Endodermal cell (in vitro differentiated cells): ENCODE data around the gene TAPBPL. TPM values are rescaled to one million over a fixed set of nuclear protein-coding genes. Genes with fewer than 3 reads are reported as not detected.

Source experiments
- DNase-seq: peaks from one replicate; pipeline ENCODE4 v3.0.0-alpha.2; 2017
- H3K27ac ChIP-seq: 2 replicates; pipeline ENCODE4 v1.5.1; 2013; ENCODE audit warnings: mild to moderate bottlenecking, low read depth, low read length, moderate library complexity
- H3K27me3 ChIP-seq: 2 replicates; pipeline ENCODE4 v1.6.1; 2013; ENCODE audit warnings: mild to moderate bottlenecking, low read length, moderate library complexity; ENCODE audit not compliant: insufficient read depth, control insufficient read depth, poor library complexity, severe bottlenecking
- H3K36me3 ChIP-seq: 2 replicates; pipeline ENCODE4 v1.7.0; 2013; ENCODE audit warnings: mild to moderate bottlenecking, low read length, moderate library complexity; ENCODE audit not compliant: control insufficient read depth, insufficient read depth
- H3K4me1 ChIP-seq: one replicate; pipeline ENCODE4 v1.7.0; 2013; ENCODE audit warnings: low read length; ENCODE audit not compliant: control insufficient read depth, insufficient read depth
- H3K4me3 ChIP-seq: 2 replicates; pipeline ENCODE4 v1.5.1; 2013; ENCODE audit warnings: mild to moderate bottlenecking, low read length, moderate library complexity
- H3K9ac ChIP-seq: 2 replicates; pipeline ENCODE4 v1.6.1; 2013; ENCODE audit warnings: mild to moderate bottlenecking, low read length, moderate library complexity; ENCODE audit not compliant: poor library complexity, severe bottlenecking; ENCODE audit errors: extremely low read depth
- H3K9me3 ChIP-seq: 2 replicates; pipeline ENCODE4 v1.6.1; 2013; ENCODE audit warnings: mild to moderate bottlenecking, low read length, moderate library complexity; ENCODE audit not compliant: control insufficient read depth
- H3K27ac Mint-ChIP-seq: 2 replicates; pipeline ENCODE4 v1.8.0; 2020; ENCODE audit warnings: mixed read lengths
- H3K27me3 Mint-ChIP-seq: 2 replicates; pipeline ENCODE4 v1.8.0; 2021; ENCODE audit warnings: mild to moderate bottlenecking, mixed read lengths; ENCODE audit not compliant: insufficient read depth
- H3K36me3 Mint-ChIP-seq: 2 replicates; pipeline ENCODE4 v1.8.0; 2020; ENCODE audit warnings: low read depth, mixed read lengths
- H3K4me1 Mint-ChIP-seq: 2 replicates; pipeline ENCODE4 v1.8.0; 2020; ENCODE audit warnings: mixed read lengths
- H3K4me3 Mint-ChIP-seq: 2 replicates; pipeline ENCODE4 v1.8.0; 2020; ENCODE audit warnings: mild to moderate bottlenecking, moderate library complexity, mixed read lengths
- H3K9me3 Mint-ChIP-seq: 2 replicates; pipeline ENCODE4 v1.8.0; 2020; ENCODE audit warnings: mild to moderate bottlenecking, mixed read lengths
- WGBS, 2 experiments: methylation state at CpG; one replicate each; pipeline versions ENCODE4 v1.1.5 to v1.1.7; 2013; ENCODE audit warnings: missing lambda C conversion rate in 2 of 2, mixed read lengths in 1 of 2; ENCODE audit not compliant: insufficient coverage in 1 of 2, insufficient read length in 1 of 2; 5-methylcytosine and 5-hydroxymethylcytosine counted together
- total RNA-seq, 2 donors: library from RNA; stranded (reverse); fragmentation: NEBNext Ultra II Directional in 1 of 2; extraction: Animal tissue kit (Norgen Biotek cat#: 25700) in 1 of 2; gene quantifications; 2 replicates in 1 of 2; 3 replicates in 1 of 2; pipeline ENCODE4 v1.2.1, GENCODE V29; 2021
- TF ChIP-seq, protein P1 (sequence below): fragments of 200-600 bp; sonication (generic); conservative IDR thresholded peaks from 2 replicates; pipeline ENCODE4 v1.5.0; 2021; ENCODE audit warnings: antibody characterized with exemption, mild to moderate bottlenecking

TAPBPL gene
- total RNA-seq, 2 donors from 2014 or later: 0.55 to 1.4 TPM

DNA sequence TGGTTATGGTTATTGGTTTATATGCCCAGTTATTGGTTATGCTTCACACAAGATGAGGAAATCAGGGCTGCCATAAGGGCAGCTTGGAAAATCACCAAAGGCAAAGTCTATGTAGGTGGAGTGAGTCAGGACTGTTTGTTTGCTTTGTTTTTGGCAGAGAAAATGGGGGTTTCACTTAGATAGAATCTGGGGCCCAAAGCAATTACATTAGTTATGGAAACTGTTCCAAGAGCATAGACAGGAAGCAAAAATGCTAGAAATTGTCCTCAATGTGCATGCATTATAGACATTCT is 16.4 kb downstream of the TAPBPL start:
- TF ChIP-seq, protein P1, sequence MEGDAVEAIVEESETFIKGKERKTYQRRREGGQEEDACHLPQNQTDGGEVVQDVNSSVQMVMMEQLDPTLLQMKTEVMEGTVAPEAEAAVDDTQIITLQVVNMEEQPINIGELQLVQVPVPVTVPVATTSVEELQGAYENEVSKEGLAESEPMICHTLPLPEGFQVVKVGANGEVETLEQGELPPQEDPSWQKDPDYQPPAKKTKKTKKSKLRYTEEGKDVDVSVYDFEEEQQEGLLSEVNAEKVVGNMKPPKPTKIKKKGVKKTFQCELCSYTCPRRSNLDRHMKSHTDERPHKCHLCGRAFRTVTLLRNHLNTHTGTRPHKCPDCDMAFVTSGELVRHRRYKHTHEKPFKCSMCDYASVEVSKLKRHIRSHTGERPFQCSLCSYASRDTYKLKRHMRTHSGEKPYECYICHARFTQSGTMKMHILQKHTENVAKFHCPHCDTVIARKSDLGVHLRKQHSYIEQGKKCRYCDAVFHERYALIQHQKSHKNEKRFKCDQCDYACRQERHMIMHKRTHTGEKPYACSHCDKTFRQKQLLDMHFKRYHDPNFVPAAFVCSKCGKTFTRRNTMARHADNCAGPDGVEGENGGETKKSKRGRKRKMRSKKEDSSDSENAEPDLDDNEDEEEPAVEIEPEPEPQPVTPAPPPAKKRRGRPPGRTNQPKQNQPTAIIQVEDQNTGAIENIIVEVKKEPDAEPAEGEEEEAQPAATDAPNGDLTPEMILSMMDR: no peak
- peaks cover 20% of the 10 kb centered on the region for H3K36me3 ChIP-seq
- Mint-ChIP-seq H3K36me3 (peaks cover 38% of the 10 kb centered on the region), H3K27me3 (peaks cover 14% of the 10 kb centered on the region), H3K27ac (no peak overlapping the region), H3K4me3 (no peak overlapping the region), H3K4me1 (peaks cover 15% of the 10 kb centered on the region), H3K9me3 (no peaks in the 10 kb centered on the region)
- no peaks in the 10 kb centered on the region for H3K27me3 ChIP-seq
- H3K9me3 ChIP-seq: no peaks in the 10 kb centered on the region
- no peak overlapping the region for H3K4me3 ChIP-seq
- H3K4me1 ChIP-seq: no peaks in the 10 kb centered on the region
- no peak overlapping the region for H3K27ac ChIP-seq
- no peak overlapping the region for H3K9ac ChIP-seq
- DNase-seq: no peak

DNA sequence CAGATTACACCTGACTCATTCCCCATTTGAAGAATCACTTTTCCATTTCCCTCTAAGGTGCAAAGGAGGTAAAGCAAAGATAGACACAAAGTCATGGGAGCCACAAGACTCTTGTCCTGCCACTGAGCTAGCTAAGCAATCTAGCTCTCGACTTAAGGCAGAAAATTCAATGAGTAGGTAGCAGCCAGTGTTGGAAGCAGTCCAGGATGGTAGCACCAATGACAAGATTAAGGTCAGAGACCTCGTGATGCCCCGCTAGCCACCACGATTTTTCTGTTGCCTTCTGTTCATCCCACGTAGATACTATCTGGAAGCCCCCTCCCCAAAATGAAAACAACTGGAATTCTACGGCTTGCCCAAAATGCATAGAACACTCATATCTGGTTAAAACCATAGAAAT is 17.2 kb downstream of the TAPBPL start:
- peak overlapping the region; percentile 85 for H3K4me3 ChIP-seq
- H3K27me3 Mint-ChIP-seq: peaks cover 14% of the 10 kb centered on the region
- WGBS, 2 experiments: 92 to 100% methylated on average over 1 to 6 of the region's 6 CpGs

DNA sequence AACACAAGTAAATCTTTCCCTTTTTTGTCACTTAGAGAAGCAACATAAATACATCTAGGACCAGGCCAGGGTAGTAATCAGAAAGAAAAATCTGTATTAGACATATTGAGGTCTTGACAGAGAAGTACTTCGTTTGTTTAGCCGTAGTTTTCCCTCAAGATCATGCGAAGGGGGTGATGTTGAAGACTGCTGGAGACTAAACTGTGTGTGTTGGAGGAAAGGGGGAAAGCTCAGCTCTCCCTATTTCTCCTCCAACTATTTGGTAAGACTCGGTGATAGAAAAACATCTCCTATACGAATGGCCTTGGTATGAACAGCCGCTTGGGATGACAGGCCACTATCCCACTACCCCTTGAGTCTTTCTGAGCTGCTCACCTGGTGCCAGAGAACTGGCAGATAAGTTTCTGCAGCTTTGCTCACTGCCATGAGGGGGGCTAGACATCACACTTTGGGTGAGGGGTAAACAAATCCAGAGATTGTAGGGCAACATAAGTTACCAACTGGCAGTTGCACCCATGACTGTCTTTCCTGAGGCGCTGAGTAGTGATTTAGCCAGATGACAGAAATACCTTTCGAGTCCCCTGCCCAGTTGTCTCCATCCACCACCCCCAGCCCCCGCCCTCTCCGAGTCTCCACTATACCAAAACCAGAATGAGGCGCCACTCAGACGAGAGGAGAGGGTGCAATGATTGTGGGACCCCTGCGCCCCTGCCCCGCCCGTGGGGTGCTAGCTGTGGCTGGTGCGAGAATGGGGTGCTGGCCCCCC is 17.9 kb downstream of the TAPBPL start:
- Mint-ChIP-seq H3K36me3 (peaks cover 24% of the 10 kb centered on the region), H3K9me3 (peaks cover 3% of the 10 kb centered on the region), H3K27me3 (peaks cover 16% of the 10 kb centered on the region), H3K4me1 (peaks cover 18% of the 10 kb centered on the region), H3K4me3 (peak overlapping the region; percentile 76), H3K27ac (no peak overlapping the region)
- Histone ChIP-seq H3K4me3 (peak overlapping the region; percentile 85), H3K27ac (peak overlapping the region; percentile 39), H3K36me3 (peaks cover 8% of the 10 kb centered on the region), H3K9me3 (no peaks in the 10 kb centered on the region), H3K9ac (peak overlapping the region; percentile 68), H3K27me3 (no peaks in the 10 kb centered on the region), H3K4me1 (no peaks in the 10 kb centered on the region)
- 31 to 50% methylated on average over 7 to 14 of the region's 16 CpGs for WGBS, 2 experiments
- TF ChIP-seq, protein P1: peak; percentile 41
- DNase-seq: no peak

More for the DNA sequence above, 17.2 kb downstream of the TAPBPL start:
- peaks cover 15% of the 10 kb centered on the region for H3K4me1 Mint-ChIP-seq
- DNase-seq: no peak
- no peaks in the 10 kb centered on the region for H3K9me3 Mint-ChIP-seq
- H3K36me3 ChIP-seq: peaks cover 15% of the 10 kb centered on the region
- no peak overlapping the region for H3K27ac ChIP-seq
- H3K27ac Mint-ChIP-seq: no peak overlapping the region
- peaks cover 31% of the 10 kb centered on the region for H3K36me3 Mint-ChIP-seq
- no peaks in the 10 kb centered on the region for H3K4me1 ChIP-seq
- H3K9ac ChIP-seq: no peak overlapping the region
- H3K9me3 ChIP-seq: no peaks in the 10 kb centered on the region
- TF ChIP-seq, protein P1: no peak
- peak overlapping the region; percentile 76 for H3K4me3 Mint-ChIP-seq
- H3K27me3 ChIP-seq: no peaks in the 10 kb centered on the region
